PC-3 (cell line): ENCODE results near the gene GNAS. TPM values are rescaled to one million over a fixed set of nuclear protein-coding genes. Genes with fewer than 3 reads are reported as not detected.

Source experiments
- ATAC-seq: fragments of 200-7000 bp; cut with Tn5 transposase; 2 replicates; pipeline ENCODE4 v1.9.1; 2020; ENCODE audit warnings: mild to moderate bottlenecking, moderate library complexity
- BruUV-seq: library from RNA; stranded (reverse); fragments of 400-500 nt; replicated peaks from 2 replicates; lab custom pipeline; 2021; lab: Mats Ljungman, UMichigan
- CTCF ChIA-PET: fragments of 300-600 bp; sonication (Branson Sonifier 250); formaldehyde crosslinking; loops from one replicate; lab custom pipeline; 2022; ENCODE audit warnings: antibody characterized with exemption; lab: Charles Lee
- POLR2A ChIA-PET: fragments of 300-600 bp; sonication (Branson Sonifier 250); formaldehyde crosslinking; loops from one replicate; lab custom pipeline; 2022; ENCODE audit warnings: antibody characterized with exemption; ENCODE audit not compliant: unreplicated experiment; lab: Charles Lee
- DNase-seq: peaks from one replicate; pipeline ENCODE4 v3.0.0-alpha.2; 2015
- H2AFZ ChIP-seq: fragments of 300-600 bp; sonication (generic); 2 replicates; pipeline ENCODE4 v1.6.0; 2016; ENCODE audit warnings: antibody characterized with exemption, low read length
- H3F3A ChIP-seq: fragments of 300-600 bp; sonication (generic); one replicate; pipeline ENCODE4 v1.6.0; 2017; ENCODE audit warnings: antibody characterized with exemption, low read length, control low read depth, mild to moderate bottlenecking; ENCODE audit not compliant: unreplicated experiment
- H3K27ac ChIP-seq: fragments of 300-600 bp; sonication (generic); 2 replicates; pipeline ENCODE4 v1.5.1; 2016; ENCODE audit warnings: mild to moderate bottlenecking, low read length
- H3K27me3 ChIP-seq: fragments of 300-600 bp; sonication (generic); 2 replicates; pipeline ENCODE4 v1.6.1; 2016; ENCODE audit warnings: low read length, mixed read lengths
- H3K36me3 ChIP-seq: fragments of 300-600 bp; sonication (generic); 2 replicates; pipeline ENCODE4 v1.6.1; 2016; ENCODE audit warnings: low read depth, mixed run types, low read length, mixed read lengths
- H3K4me1 ChIP-seq: fragments of 300-600 bp; sonication (generic); 2 replicates; pipeline ENCODE4 v1.5.1; 2016; ENCODE audit warnings: low read length; ENCODE audit not compliant: insufficient read depth
- H3K4me2 ChIP-seq: fragments of 300-600 bp; sonication (generic); 2 replicates; pipeline ENCODE4 v1.6.0; 2016; ENCODE audit warnings: low read length
- H3K4me3 ChIP-seq: fragments of 300-600 bp; sonication (generic); 2 replicates; pipeline ENCODE4 v1.5.1; 2016; ENCODE audit warnings: mild to moderate bottlenecking, low read length, mixed read lengths
- H3K79me2 ChIP-seq: fragments of 300-600 bp; sonication (generic); 2 replicates; pipeline ENCODE4 v1.6.1; 2017; ENCODE audit warnings: low read length, mixed read lengths
- H3K9ac ChIP-seq: fragments of 300-600 bp; sonication (generic); 2 replicates; pipeline ENCODE4 v1.6.0; 2016; ENCODE audit warnings: mild to moderate bottlenecking, low read length
- H3K9me2 ChIP-seq: fragments of 300-600 bp; sonication (generic); replicated peaks from 2 replicates; pipeline ENCODE4 v1.6.1; 2016; ENCODE audit warnings: mixed run types, low read length, mixed read lengths
- H3K9me3 ChIP-seq: fragments of 300-600 bp; sonication (generic); 2 replicates; pipeline ENCODE4 v1.6.1; 2016; ENCODE audit warnings: low read length, mixed read lengths
- H4K20me1 ChIP-seq: fragments of 300-600 bp; sonication (generic); 2 replicates; pipeline ENCODE4 v1.6.1; 2016; ENCODE audit warnings: low read length, mixed read lengths
- EZH2 ChIP-seq: fragments of 300-600 bp; sonication (generic); IDR thresholded peaks from one replicate; pipeline ENCODE4 v1.6.1; 2017; ENCODE audit warnings: antibody characterized with exemption, mild to moderate bottlenecking, low read length; ENCODE audit not compliant: unreplicated experiment
- EZH2phosphoT487 ChIP-seq: fragments of 300-600 bp; sonication (generic); IDR thresholded peaks from 2 replicates; pipeline ENCODE4 v1.6.1; 2018; ENCODE audit warnings: mild to moderate bottlenecking, antibody characterized with exemption, low read length, borderline replicate concordance
- intact Hi-C: fragments of 100-400 bp; cut with micrococcal nuclease; formaldehyde crosslinking; loops from 2 replicates; pipeline ENCODE4 v1.9.0; 2023
- total RNA-seq: library from RNA; depleted of rRNA; stranded (reverse); fragments of >200 nt; gene quantifications from 2 replicates; pipeline ENCODE4 v1.2.3, GENCODE V29; 2014
- TF ChIP-seq, protein P1 (sequence below): fragments of 300-600 bp; sonication (generic); conservative IDR thresholded peaks from 2 replicates; pipeline ENCODE4 v1.5.1; 2017; ENCODE audit warnings: antibody characterized with exemption, low read depth, mild to moderate bottlenecking, low read length

Gene GNAS
- total RNA-seq, 1 experiment from 2014 or later: 694 TPM

DNA sequence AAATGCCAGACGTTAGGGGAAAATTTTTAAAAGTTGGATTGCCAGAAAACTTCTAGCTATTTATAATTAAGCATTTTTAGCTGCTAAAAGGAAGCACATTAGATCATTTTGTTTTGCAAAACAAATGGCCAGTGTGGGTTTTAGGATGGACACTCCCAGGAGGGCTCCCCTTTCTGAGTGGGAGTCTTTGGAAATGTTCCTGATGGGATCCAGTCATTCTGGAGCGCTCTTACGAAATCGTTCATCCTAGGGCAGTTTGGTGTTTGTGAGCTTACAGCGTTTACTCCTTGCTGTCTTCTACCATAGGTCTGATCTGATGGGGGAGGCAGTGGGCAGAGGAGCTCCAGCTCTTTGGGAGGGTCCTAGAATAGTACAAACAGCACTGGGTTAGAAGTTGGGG lies 14.7 kb downstream of the GNAS start:
- no peak for ATAC-seq
- Histone ChIP-seq H3K9ac (no peak overlapping the region), H3K79me2 (no peaks in the 10 kb centered on the region), H4K20me1 (no peaks in the 10 kb centered on the region), H3K9me3 (no peaks in the 10 kb centered on the region), H3F3A (no peaks in the 10 kb centered on the region), H3K4me1 (peaks cover 9% of the 10 kb centered on the region; the same call in 1 of the 2 replicates), H3K9me2 (no peaks in the 10 kb centered on the region), H3K27ac (no peak overlapping the region), H3K4me2 (no peak overlapping the region), H3K4me3 (no peak overlapping the region), H3K27me3 (no peaks in the 10 kb centered on the region), H3K36me3 (no peaks in the 10 kb centered on the region), H2AFZ (no peak overlapping the region)
- intact Hi-C loops: no loop called here
- no peak for DNase-seq
- BruUV-seq: no TSS peak
- no peak for TF ChIP-seq EZH2phosphoT487
- TF ChIP-seq, protein P1, sequence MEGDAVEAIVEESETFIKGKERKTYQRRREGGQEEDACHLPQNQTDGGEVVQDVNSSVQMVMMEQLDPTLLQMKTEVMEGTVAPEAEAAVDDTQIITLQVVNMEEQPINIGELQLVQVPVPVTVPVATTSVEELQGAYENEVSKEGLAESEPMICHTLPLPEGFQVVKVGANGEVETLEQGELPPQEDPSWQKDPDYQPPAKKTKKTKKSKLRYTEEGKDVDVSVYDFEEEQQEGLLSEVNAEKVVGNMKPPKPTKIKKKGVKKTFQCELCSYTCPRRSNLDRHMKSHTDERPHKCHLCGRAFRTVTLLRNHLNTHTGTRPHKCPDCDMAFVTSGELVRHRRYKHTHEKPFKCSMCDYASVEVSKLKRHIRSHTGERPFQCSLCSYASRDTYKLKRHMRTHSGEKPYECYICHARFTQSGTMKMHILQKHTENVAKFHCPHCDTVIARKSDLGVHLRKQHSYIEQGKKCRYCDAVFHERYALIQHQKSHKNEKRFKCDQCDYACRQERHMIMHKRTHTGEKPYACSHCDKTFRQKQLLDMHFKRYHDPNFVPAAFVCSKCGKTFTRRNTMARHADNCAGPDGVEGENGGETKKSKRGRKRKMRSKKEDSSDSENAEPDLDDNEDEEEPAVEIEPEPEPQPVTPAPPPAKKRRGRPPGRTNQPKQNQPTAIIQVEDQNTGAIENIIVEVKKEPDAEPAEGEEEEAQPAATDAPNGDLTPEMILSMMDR: no peak
- TF ChIP-seq EZH2: no peak
- ChIA-PET CTCF (no interaction called here), POLR2A (no interaction called here)

DNA sequence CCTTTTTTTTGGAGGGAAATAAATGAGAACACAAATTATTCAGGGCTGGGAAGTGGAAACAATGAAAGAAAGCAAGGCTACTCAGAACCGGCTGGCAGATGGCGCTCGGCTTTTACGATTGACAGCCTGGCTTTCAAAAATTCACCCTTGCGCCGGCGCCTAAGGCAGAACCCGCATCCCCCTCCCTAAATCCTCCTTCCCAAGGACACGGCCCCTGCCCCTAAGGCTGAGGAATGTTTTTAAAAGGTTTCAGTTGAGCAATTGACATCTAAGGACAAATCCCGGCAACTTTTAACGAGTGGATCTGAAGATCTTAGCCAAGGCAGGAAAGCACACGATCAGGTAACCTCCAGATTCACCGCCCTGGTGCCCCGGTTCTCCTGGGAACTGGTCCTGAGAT lies 16.3 kb downstream of the GNAS start:
- H3K9me2 ChIP-seq: no peaks in the 10 kb centered on the region
- TF ChIP-seq, protein P1: peak; percentile 39
- TF ChIP-seq EZH2phosphoT487: no peak
- H3K9me3 ChIP-seq: no peaks in the 10 kb centered on the region
- peak overlapping the region; percentile 30; the same call in 1 of the 2 replicates for H2AFZ ChIP-seq
- no peaks in the 10 kb centered on the region for H3K79me2 ChIP-seq
- no peak for DNase-seq
- H3K4me1 ChIP-seq: peaks cover 9% of the 10 kb centered on the region; the same call in 1 of the 2 replicates
- H3F3A ChIP-seq: no peaks in the 10 kb centered on the region
- no peaks in the 10 kb centered on the region for H3K27me3 ChIP-seq
- CTCF ChIA-PET: no interaction called here
- intact Hi-C loops: no loop called here
- no peak overlapping the region for H3K9ac ChIP-seq
- H3K36me3 ChIP-seq: no peaks in the 10 kb centered on the region
- H3K27ac ChIP-seq: no peak overlapping the region
- H3K4me3 ChIP-seq: no peak overlapping the region
- H3K4me2 ChIP-seq: no peak overlapping the region
- H4K20me1 ChIP-seq: no peaks in the 10 kb centered on the region
- POLR2A ChIA-PET: no interaction called here
- ATAC-seq: no peak
- no TSS peak for BruUV-seq

DNA sequence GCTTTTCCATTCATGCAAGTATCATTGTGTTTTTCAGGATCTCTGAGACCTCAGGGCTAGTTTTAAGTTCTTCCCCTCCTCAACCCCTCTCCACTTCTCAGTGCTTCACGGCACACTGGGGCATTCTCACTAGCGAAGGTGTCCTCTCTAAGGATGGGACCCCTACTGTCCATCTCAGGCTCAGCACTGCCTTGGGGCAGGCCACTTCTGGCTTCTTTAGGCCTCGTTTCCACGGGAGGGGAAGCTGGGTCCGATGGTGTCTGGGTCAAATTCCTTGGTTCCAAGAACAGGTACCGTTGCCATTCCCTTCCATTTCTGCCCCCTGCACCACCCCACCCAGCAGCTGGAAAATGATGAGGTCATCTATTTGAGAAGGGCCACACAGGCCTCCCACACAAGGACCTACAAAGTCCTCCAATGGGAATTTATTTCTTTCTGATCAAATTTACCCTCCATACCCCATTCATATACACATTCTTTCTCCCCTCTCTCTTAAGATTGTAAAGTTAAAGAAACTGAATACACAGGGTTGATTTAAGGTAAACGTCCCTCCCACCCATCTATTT lies 17.2 kb downstream of the GNAS start:
- no TSS peak for BruUV-seq
- intact Hi-C loops: loop anchor here (1.0 to 2.0 kb wide), 4 partner anchors 21 to 627 kb away; no protein-coding TSS in a partner anchor

More for the DNA sequence above, 17.2 kb downstream of the GNAS start:
- DNase-seq (no peak), ATAC-seq (no peak)
- no peaks in the 10 kb centered on the region for H3K36me3 ChIP-seq
- H3K9me3 ChIP-seq: no peaks in the 10 kb centered on the region
- peaks cover 9% of the 10 kb centered on the region; the same call in 1 of the 2 replicates for H3K4me1 ChIP-seq
- no peak overlapping the region for H2AFZ ChIP-seq
- H3K9ac ChIP-seq: no peak overlapping the region
- no peak overlapping the region for H3K27ac ChIP-seq
- H3K9me2 ChIP-seq: no peaks in the 10 kb centered on the region
- no peak overlapping the region for H3K4me3 ChIP-seq
- no peaks in the 10 kb centered on the region for H3K27me3 ChIP-seq
- CTCF ChIA-PET: interaction anchor here (0.8 to 1.0 kb wide), 3 partner anchors 17 to 586 kb away, joined by 3 to 5 read pairs (median 4); partner anchors contain the start of gene ATP5F1E
- POLR2A ChIA-PET: interaction anchor here (0.7 kb wide), 1 partner anchor 68 kb away, joined by 4 read pairs; no protein-coding TSS in a partner anchor
- H3K79me2 ChIP-seq: no peaks in the 10 kb centered on the region
- no peak overlapping the region for H3K4me2 ChIP-seq
- TF ChIP-seq, protein P1: no peak
- TF ChIP-seq EZH2phosphoT487 (no peak), EZH2 (no peak)
- no peaks in the 10 kb centered on the region for H3F3A ChIP-seq
- no peaks in the 10 kb centered on the region for H4K20me1 ChIP-seq
